Thyroid gland (tissue), 4 donors: ENCODE data around the gene NOTCH4. TPM values are rescaled to one million over a fixed set of nuclear protein-coding genes. Genes with fewer than 3 reads are reported as not detected.

Source experiments
- DNase-seq, 2 donors: peaks; one replicate each; pipeline ENCODE4 v3.0.0-alpha.2; 2019
- H3K27ac ChIP-seq, 3 donors: fragments of 200-600 bp; sonication (generic); 1 replicate in 2 of 3; 2 replicates in 1 of 3; pipeline ENCODE4 v1.5.1; 2016 to 2019; ENCODE audit warnings: mild to moderate bottlenecking in 1 of 3, moderate library complexity in 1 of 3
- H3K27me3 ChIP-seq: fragments of 200-600 bp; sonication (generic); one replicate; pipeline ENCODE4 v1.5.1; 2019
- H3K36me3 ChIP-seq, 2 donors: fragments of 200-600 bp; sonication (generic); one replicate each; pipeline ENCODE4 v1.5.1; 2016 to 2019
- H3K4me1 ChIP-seq, 2 donors: fragments of 200-600 bp; sonication (generic); one replicate each; pipeline ENCODE4 v1.5.1; 2017 to 2019
- H3K4me3 ChIP-seq, 3 donors: fragments of 200-600 bp; sonication (generic); replicated peaks in 1 of 3; 1 replicate in 2 of 3; 2 replicates in 1 of 3; pipeline ENCODE4 v1.5.1; 2016; ENCODE audit warnings: mild to moderate bottlenecking in 1 of 3
- H3K9me3 ChIP-seq: fragments of 200-600 bp; sonication (generic); one replicate; pipeline ENCODE4 v1.5.1; 2017
- CTCF ChIP-seq, 6 experiments: fragments of 200-600 bp in 3 of 6; fragments of 450-650 bp in 3 of 6; sonication (generic) in 3 of 6; IDR thresholded peaks; one replicate each; pipeline ENCODE4 v1.5.1; 2016 to 2019; ENCODE audit warnings: antibody characterized with exemption in 6 of 6, mild to moderate bottlenecking in 2 of 6, inconsistent platforms in 1 of 6, moderate library complexity in 1 of 6
- POLR2A ChIP-seq, 2 donors: fragments of 450-650 bp; IDR thresholded peaks; one replicate each; pipeline ENCODE4 v1.6.1; 2017; ENCODE audit warnings: antibody characterized with exemption in 2 of 2, mild to moderate bottlenecking in 2 of 2, moderate library complexity in 1 of 2
- WGBS, 2 donors: methylation state at CpG; one replicate each; pipeline ENCODE4 v1.1.5; 2017; 5-methylcytosine and 5-hydroxymethylcytosine counted together
- intact Hi-C: fragments of 100-400 bp; cut with DNase I; formaldehyde crosslinking; loops from one replicate; pipeline ENCODE4 v1.15.1; 2023
- total RNA-seq, 4 donors: library from RNA; depleted of rRNA; stranded (reverse); fragments of >200 nt; gene quantifications; one replicate each; pipeline ENCODE4 v1.2.3, GENCODE V29; 2016

NOTCH4 gene
- total RNA-seq, 4 donors from 2014 or later: 11.0 to 37.9 (median 17.5) TPM

GRCh38 chr6:32181915-32182529, 41.8 kb downstream of the NOTCH4 start:
- intact Hi-C loops: no loop called here
- Histone ChIP-seq H3K36me3 (peaks cover 5 to 19% of the 10 kb centered on the region in 2 donors), H3K27me3 (no peaks in the 10 kb centered on the region), H3K27ac (peak overlapping the region in 1 of 3 donors; percentile 88), H3K9me3 (no peaks in the 10 kb centered on the region), H3K4me1 (peaks cover 34 to 50% of the 10 kb centered on the region in 2 donors), H3K4me3 (no peak overlapping the region)
- TF ChIP-seq CTCF (IDR thresholded peaks at IDR 0.05) (no peak), POLR2A (IDR thresholded peaks at IDR 0.05) (no peak)
- no peak for DNase-seq
- 89% methylated on average over 10 of the region's 10 CpGs for WGBS, 2 donors

DNA sequence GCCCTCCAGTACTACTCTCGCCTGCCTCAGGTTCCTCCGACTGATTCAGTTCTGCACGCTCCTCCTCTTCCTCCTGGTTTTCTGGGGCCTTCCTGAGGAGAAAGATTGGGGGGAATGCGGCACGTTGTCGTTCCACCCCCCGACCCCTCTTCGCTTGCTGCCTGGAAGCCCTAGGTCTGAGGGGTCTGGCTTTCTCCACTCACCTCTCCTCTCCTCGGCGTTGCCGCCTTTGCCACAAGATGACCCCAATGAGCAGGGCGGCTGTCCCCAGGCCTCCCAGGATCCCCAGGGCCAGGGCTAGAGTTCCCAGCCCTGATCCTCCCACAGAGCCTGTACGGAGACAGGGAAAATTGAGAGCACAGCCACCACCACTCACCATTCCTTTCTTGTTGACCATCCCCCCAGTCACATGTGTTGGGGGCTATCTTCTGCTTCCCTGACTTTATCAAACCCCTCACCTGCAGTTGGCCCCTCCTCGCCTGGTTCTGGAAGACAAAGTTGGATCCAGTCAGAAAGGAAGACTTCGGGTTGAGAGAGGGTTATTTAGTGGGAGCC, 42.6 kb downstream of the NOTCH4 start:
- H3K4me1 ChIP-seq: peaks cover 31 to 50% of the 10 kb centered on the region in 2 donors
- intact Hi-C loops: no loop called here
- no peak for DNase-seq

DNA sequence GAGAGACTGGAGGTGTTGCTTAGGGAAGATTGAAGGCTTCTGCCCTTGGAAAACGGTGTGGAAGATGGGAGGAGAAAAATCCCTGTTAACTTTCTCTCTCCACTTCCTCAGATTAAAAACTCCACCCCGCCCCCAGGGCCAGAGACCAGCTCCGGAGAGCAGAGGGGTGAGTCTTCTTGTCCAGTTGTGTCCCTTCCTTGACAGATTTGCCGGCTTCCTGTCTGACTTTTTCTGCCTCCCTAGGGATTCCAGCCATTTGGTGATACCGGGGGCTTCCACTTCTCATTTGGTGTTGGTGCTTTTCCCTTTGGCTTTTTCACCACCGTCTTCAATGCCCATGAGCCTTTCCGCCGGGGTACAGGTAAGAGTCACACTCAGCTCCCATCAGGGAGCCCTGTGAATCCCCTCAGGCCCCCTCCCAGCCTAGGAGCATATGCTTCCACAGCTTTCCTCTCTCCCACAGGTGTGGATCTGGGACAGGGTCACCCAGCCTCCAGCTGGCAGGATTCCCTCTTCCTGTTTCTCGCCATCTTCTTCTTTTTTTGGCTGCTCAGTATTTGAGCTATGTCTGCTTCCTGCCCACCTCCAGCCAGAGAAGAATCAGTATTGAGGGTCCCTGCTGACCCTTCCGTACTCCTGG, 44.0 kb downstream of the NOTCH4 start:
- intact Hi-C loops: no loop called here
- WGBS, 2 donors: 69 to 76% methylated on average over 10 of the region's 10 CpGs

More for the DNA sequence above, 42.6 kb downstream of the NOTCH4 start:
- no peaks in the 10 kb centered on the region for H3K27me3 ChIP-seq
- no peaks in the 10 kb centered on the region for H3K9me3 ChIP-seq
- 90 to 93% methylated on average over 15 of the region's 15 CpGs for WGBS, 2 donors
- H3K27ac ChIP-seq: peak overlapping the region in 1 of 3 donors; percentile 88
- H3K4me3 ChIP-seq: no peak overlapping the region
- peaks cover 5 to 14% of the 10 kb centered on the region in 2 donors for H3K36me3 ChIP-seq
- TF ChIP-seq POLR2A (IDR thresholded peaks at IDR 0.05) (no peak), CTCF (IDR thresholded peaks at IDR 0.05) (no peak)

DNA sequence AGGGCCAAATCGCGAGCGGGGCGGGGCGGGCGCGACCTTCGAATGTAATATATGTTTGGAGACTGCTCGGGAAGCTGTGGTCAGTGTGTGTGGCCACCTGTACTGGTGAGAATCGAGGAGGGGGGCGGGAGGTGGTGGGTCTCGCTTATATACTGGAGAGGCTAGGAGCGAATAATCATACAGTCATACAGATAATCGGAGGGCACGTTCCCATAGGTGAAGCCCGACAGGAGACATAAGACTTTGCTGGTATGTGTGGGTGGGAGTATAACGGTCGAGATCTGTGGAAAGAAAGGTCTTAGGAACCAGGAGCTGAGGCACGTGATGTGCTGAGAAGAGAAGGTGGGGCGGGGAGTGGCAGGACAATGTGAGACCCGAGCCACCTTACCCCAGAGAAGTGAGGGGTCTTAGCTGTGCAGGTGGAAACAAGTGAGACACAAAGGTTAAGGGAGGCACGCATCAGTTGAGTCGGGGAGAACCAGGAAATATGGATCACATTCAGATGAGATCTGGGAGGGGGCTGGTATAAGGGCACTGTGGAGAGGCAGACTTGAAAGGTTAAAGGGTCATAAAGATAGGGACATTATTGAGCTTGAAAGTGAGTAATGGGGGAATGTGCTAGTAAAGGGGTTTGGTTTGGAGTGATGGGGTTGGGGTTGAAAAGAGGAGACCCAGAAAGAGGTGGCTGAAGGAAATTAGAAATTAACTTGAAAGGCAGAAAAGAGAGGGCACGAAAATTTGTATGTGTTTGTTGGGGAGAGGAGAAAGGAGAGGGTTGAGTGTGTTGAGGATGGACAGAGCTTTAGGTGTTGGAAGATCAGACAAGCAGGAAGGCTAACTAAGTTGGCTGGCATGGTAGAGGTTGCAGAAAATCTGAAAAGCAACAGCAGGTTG, 45.1 kb downstream of the NOTCH4 start:
- H3K27ac ChIP-seq: peak overlapping the region; percentile 90 to 96 (median 94)
- H3K27me3 ChIP-seq: no peaks in the 10 kb centered on the region
- H3K4me3 ChIP-seq: peak overlapping the region; percentile 29 to 72 (median 62)
- no peak for TF ChIP-seq CTCF (IDR thresholded peaks at IDR 0.05)
- no peak for TF ChIP-seq POLR2A (IDR thresholded peaks at IDR 0.05)
- no peaks in the 10 kb centered on the region for H3K9me3 ChIP-seq
- H3K4me1 ChIP-seq: peaks cover 27 to 40% of the 10 kb centered on the region in 2 donors
- intact Hi-C loops: no loop called here
- DNase-seq: no peak
- H3K36me3 ChIP-seq: peaks cover 5 to 14% of the 10 kb centered on the region in 2 donors
- 2 to 3% methylated on average over 24 of the region's 24 CpGs for WGBS, 2 donors

More for the DNA sequence above, 44.0 kb downstream of the NOTCH4 start:
- Histone ChIP-seq H3K36me3 (peaks cover 5 to 14% of the 10 kb centered on the region in 2 donors), H3K27ac (peak overlapping the region in 2 of 3 donors; percentile 34 to 90), H3K4me1 (peaks cover 32 to 48% of the 10 kb centered on the region in 2 donors), H3K4me3 (no peak overlapping the region), H3K27me3 (no peaks in the 10 kb centered on the region), H3K9me3 (no peaks in the 10 kb centered on the region)
- no peak for DNase-seq
- TF ChIP-seq CTCF (IDR thresholded peaks at IDR 0.05) (no peak), POLR2A (IDR thresholded peaks at IDR 0.05) (no peak)
